Measurements from ENCODE around the gene PDE7B.

PDE7B gene

GRCh38 chr6:136244061-136244616, 392.6 kb downstream of the PDE7B start:
- DNase-seq (ENCODE audit: low spot score) = no peak

All from AG20443 (cell line).